ENCODE measurements around the gene ETHE1. TPM values are rescaled to one million over a fixed set of nuclear protein-coding genes. Genes with fewer than 3 reads are reported as not detected.

ETHE1 gene
- total RNA-seq, 4 donors from 2014 or later, result 33.3 to 55.9 (median 52.3) TPM

GRCh38 chr19:43560687-43561086 is 33.7 kb upstream of the ETHE1 start:
- H3K9me3 ChIP-seq, result no peaks in the 10 kb centered on the region
- H3K4me1 ChIP-seq, result peaks cover 0 to 27% (median 0%) of the 10 kb centered on the region in 3 donors
- peaks cover 0 to 63% of the 10 kb centered on the region in 2 donors for H3K36me3 ChIP-seq
- no peak for ATAC-seq
- no peak overlapping the region for H3K4me3 ChIP-seq
- no peaks in the 10 kb centered on the region for H3K27me3 ChIP-seq
- 65 to 87% methylated on average over 5 of the region's 6 CpGs for WGBS, 2 donors (ENCODE audit: low coverage in 1 of 2)
- no peak for TF ChIP-seq CTCF (IDR thresholded peaks at IDR 0.05)
- no peak for TF ChIP-seq POLR2AphosphoS5 (IDR thresholded peaks at IDR 0.05)
- TF ChIP-seq POLR2A (IDR thresholded peaks at IDR 0.05), result no peak
- no peak for TF ChIP-seq EP300 (IDR thresholded peaks at IDR 0.05)
- no peak overlapping the region for H3K27ac ChIP-seq

GRCh38 chr19:43555185-43555770 is 28.3 kb upstream of the ETHE1 start:
- Histone ChIP-seq H3K9me3 (no peaks in the 10 kb centered on the region), H3K4me3 (no peak overlapping the region), H3K27me3 (no peaks in the 10 kb centered on the region), H3K4me1 (no peaks in the 10 kb centered on the region), H3K27ac (no peak overlapping the region), H3K36me3 (peaks cover 0 to 96% of the 10 kb centered on the region in 2 donors)
- ATAC-seq, result no peak
- TF ChIP-seq CTCF (IDR thresholded peaks at IDR 0.05) (peak in 3 of 4 experiments; percentile 41 to 62 (median 42)), POLR2A (IDR thresholded peaks at IDR 0.05) (no peak), POLR2AphosphoS5 (IDR thresholded peaks at IDR 0.05) (no peak), EP300 (IDR thresholded peaks at IDR 0.05) (no peak)
- WGBS, 2 donors (ENCODE audit: low coverage in 1 of 2), result 38 to 39% methylated on average over 8 of the region's 8 CpGs

- no peak for TF ChIP-seq POLR2A (IDR thresholded peaks at IDR 0.05)
- TF ChIP-seq POLR2AphosphoS5 (IDR thresholded peaks at IDR 0.05), result no peak
- TF ChIP-seq CTCF (IDR thresholded peaks at IDR 0.05), result no peak
- H3K27ac ChIP-seq, result no peak overlapping the region
- no peaks in the 10 kb centered on the region for H3K4me1 ChIP-seq
- H3K36me3 ChIP-seq, result peaks cover 0 to 96% of the 10 kb centered on the region in 2 donors
- H3K27me3 ChIP-seq, result no peaks in the 10 kb centered on the region
- no peak for ATAC-seq
- 98% methylated on average over 5 of the region's 15 CpGs; no CpG with 5 or more reads in 1 of the 2 donors for WGBS, 2 donors (ENCODE audit: low coverage in 1 of 2)
- no peaks in the 10 kb centered on the region for H3K9me3 ChIP-seq
- no peak overlapping the region for H3K4me3 ChIP-seq
These were observed 27.4 kb upstream of the ETHE1 start for GRCh38 chr19:43554317-43554895.

GRCh38 chr19:43553656-43554055 is 26.7 kb upstream of the ETHE1 start:
- H3K4me3 ChIP-seq, result no peak overlapping the region
- ATAC-seq, result no peak
- no peaks in the 10 kb centered on the region for H3K27me3 ChIP-seq
- TF ChIP-seq EP300 (IDR thresholded peaks at IDR 0.05) (no peak), POLR2AphosphoS5 (IDR thresholded peaks at IDR 0.05) (no peak), POLR2A (IDR thresholded peaks at IDR 0.05) (no peak), CTCF (IDR thresholded peaks at IDR 0.05) (no peak)
- peaks cover 0 to 98% of the 10 kb centered on the region in 2 donors for H3K36me3 ChIP-seq
- no peaks in the 10 kb centered on the region for H3K4me1 ChIP-seq
- H3K9me3 ChIP-seq, result no peaks in the 10 kb centered on the region
- 59% methylated on average over 3 of the region's 4 CpGs; no CpG with 5 or more reads in 1 of the 2 donors for WGBS, 2 donors (ENCODE audit: low coverage in 1 of 2)
- H3K27ac ChIP-seq, result no peak overlapping the region

GRCh38 chr19:43552616-43553015 is 25.6 kb upstream of the ETHE1 start:
- no peaks in the 10 kb centered on the region for H3K27me3 ChIP-seq
- peaks cover 0 to 93% of the 10 kb centered on the region in 2 donors for H3K36me3 ChIP-seq
- H3K4me3 ChIP-seq, result no peak overlapping the region
- no CpG with 5 or more reads among the region's 3 CpGs for WGBS, 2 donors (ENCODE audit: low coverage in 1 of 2)
- TF ChIP-seq CTCF (IDR thresholded peaks at IDR 0.05) (no peak), EP300 (IDR thresholded peaks at IDR 0.05) (no peak), POLR2A (IDR thresholded peaks at IDR 0.05) (no peak), POLR2AphosphoS5 (IDR thresholded peaks at IDR 0.05) (no peak)
- no peaks in the 10 kb centered on the region for H3K4me1 ChIP-seq
- H3K9me3 ChIP-seq, result no peaks in the 10 kb centered on the region
- ATAC-seq, result no peak
- no peak overlapping the region for H3K27ac ChIP-seq
